HCT116 (cell line): ENCODE data around the gene TSEN34. TPM values are rescaled to one million over a fixed set of nuclear protein-coding genes. Genes with fewer than 3 reads are reported as not detected.

Experiments used
- ATAC-seq: fragments of 200-7000 bp; cut with Tn5 transposase; 2 replicates; pipeline ENCODE4 v1.9.1; 2020; ENCODE audit warnings: mild to moderate bottlenecking, moderate library complexity
- BruUV-seq: library from RNA; stranded (reverse); fragments of 400-500 nt; replicated peaks from 2 replicates; lab custom pipeline; 2021; lab: Mats Ljungman, UMichigan
- CTCF ChIA-PET: fragments of 300-600 bp; sonication (Branson Sonifier 250); formaldehyde crosslinking; loops from one replicate; lab custom pipeline; 2021; ENCODE audit warnings: antibody characterized with exemption; lab: Charles Lee
- POLR2A ChIA-PET: fragments of 300-600, 350-600 bp; sonication (Branson Sonifier 250); formaldehyde crosslinking; loops from one replicate; lab custom pipeline; 2021; ENCODE audit warnings: antibody characterized with exemption; lab: Charles Lee
- RAD21 ChIA-PET, 2 experiments: fragments of 300-600 bp; sonication (Branson Sonifier 250); formaldehyde crosslinking; loops; one replicate each; lab custom pipeline; 2023; ENCODE audit warnings: low total read pairs in 2 of 2; ENCODE audit not compliant: uncharacterized antibody in 2 of 2, unreplicated experiment in 2 of 2, low non-redundant PET in 1 of 2; lab: Charles Lee
- DNase-seq: peaks from one replicate; pipeline ENCODE4 v3.0.0-alpha.2; 2010; ENCODE audit warnings: low read depth, low spot score
- H2AFZ ChIP-seq: fragments of 200-600 bp; shearing (Covaris generic), sonication (generic); 2 replicates; pipeline ENCODE4 v1.6.1; 2017; ENCODE audit warnings: low read depth, mixed run types, mixed read lengths, antibody characterized with exemption, low read length; ENCODE audit not compliant: poor library complexity, severe bottlenecking
- H3K27ac ChIP-seq: 2 replicates; pipeline ENCODE4 v1.5.1; 2012; ENCODE audit warnings: low read depth, low read length
- H3K27me3 ChIP-seq: fragments of 200-600 bp; sonication (generic); 2 replicates; pipeline ENCODE4 v1.6.1; 2016; ENCODE audit warnings: mixed run types, low read length, mixed read lengths; ENCODE audit not compliant: insufficient read depth
- H3K36me3 ChIP-seq, 2 experiments: fragments of 200-500 bp in 1 of 2; fragments of 200-600 bp in 1 of 2; sonication (Bioruptor generic) in 1 of 2; sonication (generic) in 1 of 2; 2 replicates each; pipeline versions ENCODE4 v1.5.1 to v1.6.1; 2014 to 2016; ENCODE audit warnings: low read length in 2 of 2, inconsistent platforms in 1 of 2, mixed read lengths in 1 of 2, mixed run types in 1 of 2; ENCODE audit not compliant: insufficient read depth in 2 of 2, control insufficient read depth in 1 of 2
- H3K4me1 ChIP-seq, 2 experiments: fragments of 200-600 bp in 1 of 2; sonication (generic) in 1 of 2; 2 replicates each; pipeline versions ENCODE4 v1.5.1 to v1.6.1; 2012 to 2017; ENCODE audit warnings: low read length in 2 of 2, inconsistent platforms in 1 of 2, mild to moderate bottlenecking in 1 of 2, mixed read lengths in 1 of 2, mixed run types in 1 of 2, moderate library complexity in 1 of 2; ENCODE audit not compliant: insufficient read depth in 2 of 2, control insufficient read depth in 1 of 2
- H3K4me2 ChIP-seq: fragments of 200-600 bp; sonication (generic); 2 replicates; pipeline ENCODE4 v1.6.1; 2017; ENCODE audit warnings: mixed run types, low read length, mixed read lengths
- H3K4me3 ChIP-seq, 2 experiments: fragments of 200-600 bp in 1 of 2; sonication (generic) in 1 of 2; replicated peaks in 1 of 2; 2 replicates each; pipeline ENCODE4 v1.5.1; 2011 to 2016; ENCODE audit warnings: low read length in 2 of 2, control low read depth in 1 of 2, low read depth in 1 of 2, mild to moderate bottlenecking in 1 of 2, mixed read lengths in 1 of 2, mixed run types in 1 of 2
- H3K79me2 ChIP-seq: fragments of 200-600 bp; sonication (generic); 2 replicates; pipeline ENCODE4 v1.6.1; 2017; ENCODE audit warnings: mild to moderate bottlenecking, mixed run types, low read length, moderate library complexity, mixed read lengths; ENCODE audit not compliant: insufficient read depth
- H3K9ac ChIP-seq: fragments of 200-600 bp; sonication (generic); 2 replicates; pipeline ENCODE4 v1.6.1; 2016; ENCODE audit warnings: low read length, mixed read lengths
- H3K9me2 ChIP-seq: fragments of 200-600 bp; sonication (generic), shearing (Covaris generic); 2 replicates; pipeline ENCODE4 v1.6.1; 2017; ENCODE audit warnings: mixed run types, mild to moderate bottlenecking, moderate library complexity; ENCODE audit not compliant: insufficient read depth
- H3K9me3 ChIP-seq, 2 experiments: fragments of 200-500 bp in 1 of 2; fragments of 200-600 bp in 1 of 2; sonication (Bioruptor generic) in 1 of 2; sonication (generic) in 1 of 2; 2 replicates each; pipeline ENCODE4 v1.6.1; 2014 to 2017; ENCODE audit warnings: low read length in 2 of 2, mixed read lengths in 2 of 2, inconsistent platforms in 1 of 2, low read depth in 1 of 2, mild to moderate bottlenecking in 1 of 2, mixed run types in 1 of 2, moderate library complexity in 1 of 2; ENCODE audit not compliant: control insufficient read depth in 1 of 2, insufficient read depth in 1 of 2
- H4K20me1 ChIP-seq: fragments of 200-600 bp; sonication (generic), shearing (Covaris generic); 2 replicates; pipeline ENCODE4 v1.6.1; 2017; ENCODE audit warnings: mixed run types, mild to moderate bottlenecking, moderate library complexity; ENCODE audit not compliant: insufficient read depth
- ATF3 ChIP-seq: IDR thresholded peaks from 2 replicates; pipeline ENCODE4 v1.6.1; 2012
- CEBPB ChIP-seq: IDR thresholded peaks from 2 replicates; pipeline ENCODE4 v1.6.1; 2012; ENCODE audit warnings: low read depth
- EGR1 ChIP-seq: IDR thresholded peaks from 2 replicates; pipeline ENCODE4 v1.6.1; 2012; ENCODE audit warnings: low read depth
- EZH2 ChIP-seq: fragments of 200-600 bp; sonication (generic); IDR thresholded peaks from 2 replicates; pipeline ENCODE4 v1.6.1; 2017; ENCODE audit warnings: antibody characterized with exemption, mixed run types
- EZH2phosphoT487 ChIP-seq: fragments of 200-600 bp; IDR thresholded peaks from 2 replicates; pipeline ENCODE4 v1.6.1; 2018; ENCODE audit warnings: antibody characterized with exemption, borderline replicate concordance
- FOSL1 ChIP-seq: IDR thresholded peaks from 2 replicates; pipeline ENCODE4 v1.6.1; 2012; ENCODE audit warnings: low read depth
- JUND ChIP-seq: IDR thresholded peaks from 2 replicates; pipeline ENCODE4 v1.6.1; 2012
- POLR2A ChIP-seq: IDR thresholded peaks from 2 replicates; pipeline ENCODE4 v1.7.0; 2011; ENCODE audit warnings: borderline replicate concordance; ENCODE audit not compliant: insufficient read depth, insufficient read length; ENCODE audit errors: extremely low read depth
- POLR2AphosphoS5 ChIP-seq: IDR thresholded peaks from 2 replicates; pipeline ENCODE4 v1.6.1; 2011; ENCODE audit warnings: mild to moderate bottlenecking, low read depth, low read length, moderate library complexity
- RAD21 ChIP-seq: IDR thresholded peaks from 2 replicates; pipeline ENCODE4 v1.6.1; 2012; ENCODE audit warnings: low read depth, mild to moderate bottlenecking
- REST ChIP-seq: IDR thresholded peaks from 2 replicates; pipeline ENCODE4 v1.6.1; 2012; ENCODE audit warnings: low read depth
- SIN3A ChIP-seq: IDR thresholded peaks from 2 replicates; pipeline ENCODE4 v1.6.1; 2012; ENCODE audit warnings: low read depth
- SRF ChIP-seq: IDR thresholded peaks from 2 replicates; pipeline ENCODE4 v1.6.1; 2012; ENCODE audit warnings: low read depth
- TCF7L2 ChIP-seq: IDR thresholded peaks from 2 replicates; pipeline ENCODE4 v1.7.0; 2011; ENCODE audit warnings: borderline replicate concordance, inconsistent platforms; ENCODE audit not compliant: insufficient read depth, insufficient read length; ENCODE audit errors: extremely low read depth
- ZFX ChIP-seq: fragments of 450-650 bp; IDR thresholded peaks from 2 replicates; pipeline ENCODE4 v1.6.1; 2017
- ZNF274 ChIP-seq: fragments of 200-500 bp; sonication (Bioruptor generic); IDR thresholded peaks from 2 replicates; pipeline ENCODE4 v1.6.1; 2014; ENCODE audit warnings: mild to moderate bottlenecking, low read depth, low read length, inconsistent platforms
- intact Hi-C: fragments of 100-400 bp; cut with micrococcal nuclease; formaldehyde crosslinking; loops from 2 replicates; pipeline ENCODE4 v1.10.0; 2022
- total RNA-seq: library from RNA; stranded (reverse); gene quantifications from one replicate; pipeline ENCODE4 v1.2.1, GENCODE V29; 2021; ENCODE audit not compliant: unreplicated experiment
- TF ChIP-seq, protein P1 (sequence below), 3 experiments: fragments of 200-600 bp in 1 of 3; sonication (generic) in 1 of 3; IDR thresholded peaks in 2 of 3; conservative IDR thresholded peaks in 1 of 3; 2 replicates each; pipeline ENCODE4 v1.5.1; 2012 to 2017; ENCODE audit warnings: low read depth in 2 of 3, low read length in 2 of 3, antibody characterized with exemption in 1 of 3, borderline replicate concordance in 1 of 3, control low read depth in 1 of 3, mild to moderate bottlenecking in 1 of 3, mixed read lengths in 1 of 3, mixed run types in 1 of 3, moderate library complexity in 1 of 3; ENCODE audit not compliant: insufficient read depth in 1 of 3
- TF ChIP-seq, protein P2 (sequence below): IDR thresholded peaks from 2 replicates; pipeline ENCODE4 v1.6.1; 2012

Gene TSEN34
- total RNA-seq, 1 experiment from 2014 or later: 99.9 TPM

DNA sequence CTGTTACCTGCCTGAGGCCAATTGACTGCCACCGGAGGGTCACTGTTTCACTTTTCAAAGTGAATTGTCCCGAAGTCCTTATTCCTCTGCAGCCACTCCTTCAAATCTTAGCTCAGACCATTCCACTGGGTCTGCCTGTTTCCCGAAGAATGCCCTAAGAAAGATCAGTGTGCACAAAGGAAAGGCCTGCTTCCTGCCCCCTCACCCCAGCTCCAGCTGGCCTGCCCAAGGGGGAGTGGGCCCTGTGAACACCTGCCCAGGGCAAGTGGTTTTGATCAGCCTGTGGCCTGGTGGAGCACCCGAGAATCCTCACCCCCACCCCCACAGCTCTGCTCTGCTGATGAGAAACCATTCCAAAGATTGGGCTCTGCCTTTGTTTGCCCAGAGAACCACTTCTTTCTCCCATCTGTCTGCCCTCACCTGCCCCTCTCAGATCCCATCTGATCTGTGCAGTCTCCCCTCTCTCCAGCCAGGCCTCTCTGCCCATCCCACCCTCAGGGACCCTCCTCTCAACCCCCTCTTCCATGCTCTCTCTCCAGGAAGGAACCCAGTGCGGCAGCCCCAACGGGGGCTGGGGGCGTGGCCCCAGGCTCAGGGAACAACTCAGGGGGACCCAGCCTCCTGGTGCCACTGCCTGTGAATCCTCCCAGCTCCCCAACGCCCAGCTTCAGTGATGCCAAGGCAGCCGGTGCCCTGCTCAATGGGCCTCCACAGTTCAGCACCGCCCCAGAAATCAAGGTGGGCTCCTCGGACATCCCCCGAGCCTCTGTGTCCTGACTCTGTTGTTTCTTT, 41.9 kb upstream of the TSEN34 start:
- H3K4me1 ChIP-seq: no peaks in the 10 kb centered on the region
- H2AFZ ChIP-seq: no peak overlapping the region
- ATAC-seq: no peak
- no peaks in the 10 kb centered on the region for H3K27me3 ChIP-seq
- no TSS peak for BruUV-seq
- RAD21 ChIA-PET: no interaction called here
- no peak overlapping the region for H3K4me2 ChIP-seq
- intact Hi-C loops: no loop called here
- H3K9me2 ChIP-seq: no peaks in the 10 kb centered on the region
- no peaks in the 10 kb centered on the region for H4K20me1 ChIP-seq
- TF ChIP-seq RAD21 (no peak), ZFX (no peak), FOSL1 (no peak), SIN3A (no peak), POLR2A (no peak), SRF (no peak), EGR1 (no peak), TCF7L2 (no peak), CEBPB (no peak), ZNF274 (no peak), REST (no peak), ATF3 (no peak), EZH2phosphoT487 (no peak), JUND (no peak), POLR2AphosphoS5 (no peak), EZH2 (no peak)
- TF ChIP-seq, protein P1, sequence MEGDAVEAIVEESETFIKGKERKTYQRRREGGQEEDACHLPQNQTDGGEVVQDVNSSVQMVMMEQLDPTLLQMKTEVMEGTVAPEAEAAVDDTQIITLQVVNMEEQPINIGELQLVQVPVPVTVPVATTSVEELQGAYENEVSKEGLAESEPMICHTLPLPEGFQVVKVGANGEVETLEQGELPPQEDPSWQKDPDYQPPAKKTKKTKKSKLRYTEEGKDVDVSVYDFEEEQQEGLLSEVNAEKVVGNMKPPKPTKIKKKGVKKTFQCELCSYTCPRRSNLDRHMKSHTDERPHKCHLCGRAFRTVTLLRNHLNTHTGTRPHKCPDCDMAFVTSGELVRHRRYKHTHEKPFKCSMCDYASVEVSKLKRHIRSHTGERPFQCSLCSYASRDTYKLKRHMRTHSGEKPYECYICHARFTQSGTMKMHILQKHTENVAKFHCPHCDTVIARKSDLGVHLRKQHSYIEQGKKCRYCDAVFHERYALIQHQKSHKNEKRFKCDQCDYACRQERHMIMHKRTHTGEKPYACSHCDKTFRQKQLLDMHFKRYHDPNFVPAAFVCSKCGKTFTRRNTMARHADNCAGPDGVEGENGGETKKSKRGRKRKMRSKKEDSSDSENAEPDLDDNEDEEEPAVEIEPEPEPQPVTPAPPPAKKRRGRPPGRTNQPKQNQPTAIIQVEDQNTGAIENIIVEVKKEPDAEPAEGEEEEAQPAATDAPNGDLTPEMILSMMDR (IDR thresholded peaks at IDR 0.05 in 2 of 3, conservative IDR thresholded peaks at IDR 0.05 in 1 of 3; ENCODE audit: borderline replicate concordance in 1 of 3, insufficient read depth in 1 of 3, low read depth in 2 of 3, low read length in 2 of 3): no peak
- TF ChIP-seq, protein P2, sequence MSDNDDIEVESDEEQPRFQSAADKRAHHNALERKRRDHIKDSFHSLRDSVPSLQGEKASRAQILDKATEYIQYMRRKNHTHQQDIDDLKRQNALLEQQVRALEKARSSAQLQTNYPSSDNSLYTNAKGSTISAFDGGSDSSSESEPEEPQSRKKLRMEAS: no peak
- TF ChIP-seq, all 23 proteins: peak for 0
- no peak overlapping the region for H3K4me3 ChIP-seq
- no peaks in the 10 kb centered on the region for H3K9me3 ChIP-seq
- ChIA-PET POLR2A (no interaction called here), CTCF (no interaction called here)
- H3K27ac ChIP-seq: no peak overlapping the region
- peaks cover 5% of the 10 kb centered on the region; the same call in 1 of the 2 replicates for H3K79me2 ChIP-seq
- no peak for DNase-seq
- H3K9ac ChIP-seq: no peak overlapping the region
- H3K36me3 ChIP-seq: peaks cover 53 to 76% of the 10 kb centered on the region in 2 experiments; a peak in 3 of 4 replicates
